ENCODE measurements around the gene SLC7A6OS.
"Not testable (repeated sequence)": the region's sequence is repeated elsewhere in the genome, so short reads cannot be mapped to it uniquely, and the experiment has no call there.

Gene SLC7A6OS

GRCh38 chr16:68298907-68299561, 11.7 kb downstream of the SLC7A6OS start:
- DNase-seq (ENCODE audit: low spot score) = no peak

DNA sequence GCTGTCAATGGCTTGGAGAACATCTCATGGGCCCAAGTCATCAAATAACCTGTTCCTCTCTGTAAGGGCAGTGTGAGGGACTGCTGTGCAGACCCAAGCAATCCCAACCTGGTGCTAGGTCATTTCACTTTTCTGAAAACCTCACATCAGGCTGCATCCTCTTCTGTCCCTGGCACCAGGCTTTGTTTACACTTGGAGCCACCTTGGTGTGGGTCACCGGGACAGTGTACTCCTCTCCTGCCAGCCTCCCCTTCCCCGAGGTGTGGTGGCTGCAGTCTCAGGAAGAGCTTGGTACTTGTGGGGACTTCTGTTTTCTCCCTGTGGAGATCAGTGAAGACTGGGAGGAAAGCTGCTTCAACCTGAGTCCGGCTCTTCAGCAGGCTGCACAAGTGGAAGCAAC, 12.4 kb downstream of the SLC7A6OS start:
- no peak for DNase-seq (ENCODE audit: low spot score)

- DNase-seq (ENCODE audit: low spot score) = no peak
These were observed 12.8 kb downstream of the SLC7A6OS start for GRCh38 chr16:68297908-68298307.

- no peak for DNase-seq (ENCODE audit: low spot score)
These were observed 14.1 kb downstream of the SLC7A6OS start for GRCh38 chr16:68296693-68297092.

- no peak for DNase-seq (ENCODE audit: low spot score)
These were observed 14.5 kb downstream of the SLC7A6OS start for GRCh38 chr16:68296291-68296690.

GRCh38 chr16:68292425-68292824, 18.3 kb downstream of the SLC7A6OS start:
- no peak for DNase-seq (ENCODE audit: low spot score)

DNA sequence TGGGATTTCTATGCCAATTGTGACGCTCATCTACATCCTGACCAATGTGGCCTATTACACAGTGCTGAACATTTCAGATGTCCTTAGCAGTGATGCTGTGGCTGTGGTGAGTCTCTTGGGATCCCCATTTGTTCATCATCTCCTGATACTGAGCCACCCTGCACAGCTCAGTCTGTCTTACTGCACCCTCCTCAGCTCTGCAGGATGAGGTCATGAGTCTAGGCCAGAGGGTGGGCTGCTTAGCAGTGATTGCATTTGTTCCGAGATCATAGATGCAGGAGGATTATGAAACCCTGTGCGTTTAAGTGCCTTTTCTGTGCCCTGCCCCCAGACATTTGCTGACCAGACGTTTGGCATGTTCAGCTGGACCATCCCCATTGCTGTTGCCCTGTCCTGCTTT, 19.5 kb downstream of the SLC7A6OS start:
- DNase-seq (ENCODE audit: low spot score) = no peak

GRCh38 chr16:68290450-68290849, 20.3 kb downstream of the SLC7A6OS start:
- no peak for DNase-seq (ENCODE audit: low spot score)

GRCh38 chr16:68289621-68290329, 21.0 kb downstream of the SLC7A6OS start:
- DNase-seq (ENCODE audit: low spot score) = peak; percentile 51

DNA sequence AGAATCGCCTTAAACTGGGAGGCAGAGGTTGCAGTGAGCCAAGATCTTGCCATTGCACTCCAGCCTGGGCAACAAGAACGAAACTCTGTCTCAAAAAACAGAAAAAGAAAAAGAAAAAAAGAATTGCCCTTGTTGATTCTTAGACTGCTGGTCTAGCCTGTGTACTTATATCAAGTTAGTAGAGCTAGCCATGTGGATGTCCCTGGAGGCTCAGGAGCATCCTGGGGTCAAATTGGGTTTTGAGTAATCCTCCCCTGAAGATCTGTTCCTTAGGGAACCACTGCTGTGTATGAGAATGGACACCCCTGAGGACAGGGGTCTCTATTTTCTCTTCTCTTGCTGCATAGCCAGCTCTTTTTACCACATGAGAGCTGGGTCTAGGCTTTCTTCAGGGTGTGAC, 21.5 kb downstream of the SLC7A6OS start:
- DNase-seq (ENCODE audit: low spot score) = no peak

- not testable (repeated sequence) for DNase-seq (ENCODE audit: low spot score)
These were observed 21.9 kb downstream of the SLC7A6OS start for GRCh38 chr16:68288796-68289195.

- no peak for DNase-seq (ENCODE audit: low spot score)
These were observed 22.5 kb downstream of the SLC7A6OS start for GRCh38 chr16:68288252-68288650.

- peak; percentile 67 for DNase-seq (ENCODE audit: low spot score)
These were observed 23.2 kb downstream of the SLC7A6OS start for GRCh38 chr16:68287276-68288251.

GRCh38 chr16:68286153-68287074, 24.3 kb downstream of the SLC7A6OS start:
- peak; percentile 71 for DNase-seq (ENCODE audit: low spot score)

- no peak for DNase-seq (ENCODE audit: low spot score)
These were observed 25.1 kb downstream of the SLC7A6OS start for GRCh38 chr16:68285683-68286082.

DNA sequence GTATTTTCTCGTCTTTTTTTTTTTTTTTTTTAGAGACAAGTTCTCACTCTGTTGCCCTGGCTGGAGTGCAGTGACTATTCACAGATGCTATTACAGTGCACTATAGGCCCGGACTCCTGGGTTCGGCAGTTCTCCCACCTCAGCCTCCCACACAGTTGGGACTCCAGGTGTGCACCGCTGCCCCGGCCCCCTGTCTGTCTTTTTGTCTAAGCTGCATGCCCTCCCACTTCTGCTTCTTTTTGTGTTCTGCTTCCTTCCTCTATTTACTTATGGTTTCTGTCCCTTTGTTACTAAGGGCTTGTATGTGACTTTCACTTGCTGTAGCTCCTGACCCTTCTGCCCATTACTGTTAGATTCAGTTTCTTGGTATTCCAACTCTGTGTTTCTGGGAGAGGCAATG, 25.9 kb downstream of the SLC7A6OS start:
- no peak for DNase-seq (ENCODE audit: low spot score)

- no peak for DNase-seq (ENCODE audit: low spot score)
These were observed 26.7 kb downstream of the SLC7A6OS start for GRCh38 chr16:68283801-68284598.

GRCh38 chr16:68283346-68283745, 27.4 kb downstream of the SLC7A6OS start:
- DNase-seq (ENCODE audit: low spot score) = no peak

GRCh38 chr16:68282064-68282452, 28.7 kb downstream of the SLC7A6OS start:
- no peak for DNase-seq (ENCODE audit: low spot score)

GRCh38 chr16:68281368-68282063, 29.2 kb downstream of the SLC7A6OS start:
- DNase-seq (ENCODE audit: low spot score) = peak; percentile 27

All from CD4-positive, alpha-beta T cell treated with Interleukin-6 at 100 ng/mL for 8 hours (primary cell).